Naive thymus-derived CD4-positive, alpha-beta T cell (primary cell): ENCODE measurements around the gene KLF16. TPM values are rescaled to one million over a fixed set of nuclear protein-coding genes. Genes with fewer than 3 reads are reported as not detected.
"Not testable (repeated sequence)": the region's sequence is repeated elsewhere in the genome, so short reads cannot be mapped to it uniquely, and the experiment has no call there.

Experiments
- ATAC-seq: fragments of 150-1000 bp; cut with Tn5 transposase; 2 replicates; pipeline ENCODE4 v1.10.0; 2021; ENCODE audit warnings: mild to moderate bottlenecking, moderate library complexity
- CTCF ChIA-PET: fragments of 350-600 bp; sonication (Branson Sonifier 250); formaldehyde crosslinking; loops from one replicate; lab custom pipeline; 2021; ENCODE audit warnings: antibody characterized with exemption; lab: Charles Lee
- POLR2A ChIA-PET: fragments of 350-600 bp; sonication (Branson Sonifier 250); formaldehyde crosslinking; loops from one replicate; lab custom pipeline; 2021; ENCODE audit warnings: antibody characterized with exemption, inconsistent platforms; lab: Charles Lee
- DNase-seq, 9 donors: peaks; one replicate each; pipeline versions ENCODE4 v3.0.0 to v3.0.0-alpha.2; 2020 to 2022; ENCODE audit warnings: mixed read lengths in 1 of 9
- H3K27ac ChIP-seq: one replicate; pipeline ENCODE4 v1.7.0; 2013; ENCODE audit warnings: mild to moderate bottlenecking, low read depth, low read length, moderate library complexity
- H3K27me3 ChIP-seq, 2 donors: one replicate each; pipeline ENCODE4 v1.7.0; 2013; ENCODE audit warnings: low read length in 2 of 2, mild to moderate bottlenecking in 2 of 2, moderate library complexity in 2 of 2; ENCODE audit not compliant: control insufficient read depth in 2 of 2, insufficient read depth in 2 of 2
- H3K36me3 ChIP-seq, 3 experiments: 1 replicate in 2 of 3; 2 replicates in 1 of 3; pipeline ENCODE4 v1.7.0; 2013; ENCODE audit warnings: low read length in 3 of 3, mild to moderate bottlenecking in 3 of 3, moderate library complexity in 1 of 3; ENCODE audit not compliant: insufficient read depth in 3 of 3, control insufficient read depth in 2 of 3
- H3K4me1 ChIP-seq, 2 donors: one replicate each; pipeline ENCODE4 v1.7.0; 2013; ENCODE audit warnings: low read length in 2 of 2, mild to moderate bottlenecking in 2 of 2, moderate library complexity in 1 of 2; ENCODE audit not compliant: control insufficient read depth in 2 of 2, insufficient read depth in 2 of 2
- H3K4me3 ChIP-seq: 2 replicates; pipeline ENCODE4 v1.7.0; 2013; ENCODE audit warnings: mild to moderate bottlenecking, low read length
- H3K9me3 ChIP-seq, 3 experiments: 1 replicate in 2 of 3; 2 replicates in 1 of 3; pipeline ENCODE4 v1.7.0; 2013; ENCODE audit warnings: low read length in 3 of 3; ENCODE audit not compliant: control insufficient read depth in 2 of 3
- H3K27ac Mint-ChIP-seq, 9 donors: one replicate each; pipeline ENCODE4 v1.8.0; 2020 to 2022; ENCODE audit warnings: mixed read lengths in 9 of 9, mild to moderate bottlenecking in 8 of 9, moderate library complexity in 5 of 9, inconsistent platforms in 2 of 9
- H3K27me3 Mint-ChIP-seq, 5 donors: one replicate each; pipeline ENCODE4 v1.8.0; 2021 to 2022; ENCODE audit warnings: mixed read lengths in 5 of 5, mild to moderate bottlenecking in 1 of 5
- H3K36me3 Mint-ChIP-seq, 5 donors: one replicate each; pipeline ENCODE4 v1.8.0; 2020 to 2022; ENCODE audit warnings: mixed read lengths in 5 of 5, mild to moderate bottlenecking in 3 of 5, inconsistent platforms in 1 of 5
- H3K4me1 Mint-ChIP-seq, 7 donors: one replicate each; pipeline ENCODE4 v1.8.0; 2020 to 2022; ENCODE audit warnings: mixed read lengths in 7 of 7, mild to moderate bottlenecking in 3 of 7, inconsistent platforms in 1 of 7
- H3K4me3 Mint-ChIP-seq, 10 donors: one replicate each; pipeline ENCODE4 v1.8.0; 2020 to 2022; ENCODE audit warnings: mild to moderate bottlenecking in 10 of 10, mixed read lengths in 10 of 10, moderate library complexity in 6 of 10, inconsistent platforms in 2 of 10
- H3K9me3 Mint-ChIP-seq, 11 donors: one replicate each; pipeline ENCODE4 v1.8.0; 2020 to 2022; ENCODE audit warnings: mixed read lengths in 11 of 11, mild to moderate bottlenecking in 4 of 11, inconsistent platforms in 1 of 11, moderate library complexity in 1 of 11
- intact Hi-C, 2 donors: fragments of 100-400 bp; cut with micrococcal nuclease; formaldehyde crosslinking; loops; one replicate each; pipeline ENCODE4 v1.15.1; 2023
- polyA plus RNA-seq, 2 donors: library from polyadenylated mRNA; unstranded; fragments of 300-500 nt; fragmentation: Illumina TruSeq; gene quantifications; one replicate each; pipeline ENCODE4 v1.2.3, GENCODE V29; 2021
- total RNA-seq, 6 experiments: library from RNA in 5 of 6; stranded (reverse) in 5 of 6; gene quantifications; 1 replicate in 5 of 6; 2 replicates in 1 of 6; pipeline ENCODE4 v1.2.3 and lab custom pipeline; 2021 to 2026

KLF16 gene
- total and polyA plus RNA-seq, 7 experiments from 2014 or later: 0.41 to 65.2 (median 20.8) TPM

DNA sequence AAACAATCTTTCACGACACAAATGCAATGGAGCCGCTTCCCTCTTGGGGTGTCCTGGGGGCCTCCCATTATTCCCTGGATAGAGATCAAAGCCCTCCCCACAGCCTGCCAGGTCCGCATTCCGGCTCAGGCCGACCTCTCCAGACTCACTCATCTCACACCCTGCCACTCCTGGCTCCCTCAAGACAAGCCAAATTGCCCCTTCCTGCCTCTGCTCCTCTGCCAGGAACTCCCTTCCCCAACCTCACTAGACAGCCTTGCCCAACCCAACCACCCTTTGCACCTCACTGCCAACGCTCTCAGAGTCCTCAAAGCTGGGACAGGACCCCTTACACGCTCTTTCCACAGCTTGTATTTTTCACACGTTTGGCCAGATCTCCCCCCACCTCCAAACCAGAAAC lies 20.4 kb upstream of the KLF16 start:
- Histone ChIP-seq H3K27ac (peak overlapping the region; percentile 86), H3K4me1 (peaks cover 22 to 31% of the 10 kb centered on the region in 2 donors), H3K27me3 (no peaks in the 10 kb centered on the region), H3K9me3 (no peaks in the 10 kb centered on the region), H3K4me3 (peak overlapping the region; percentile 73), H3K36me3 (peaks cover 0 to 20% (median 0%) of the 10 kb centered on the region in 3 experiments)
- CTCF ChIA-PET: no interaction called here
- H3K4me1 Mint-ChIP-seq: peaks cover 21 to 38% (median 33%) of the 10 kb centered on the region in 7 donors
- peaks cover 3 to 13% (median 4%) of the 10 kb centered on the region in 5 donors for H3K36me3 Mint-ChIP-seq
- H3K27me3 Mint-ChIP-seq: no peaks in the 10 kb centered on the region
- DNase-seq: peak in 2 of 9 donors; percentile 33 to 36
- peak overlapping the region; percentile 96 to 100 (median 98) for H3K27ac Mint-ChIP-seq
- H3K4me3 Mint-ChIP-seq: peak overlapping the region; percentile 92 to 100 (median 99)
- intact Hi-C loops: loop anchor here in 1 of 2 donors (1.0 kb wide), 1 partner anchor 7 kb away; no protein-coding TSS in a partner anchor
- peaks cover 0 to 2% (median 0%) of the 10 kb centered on the region in 11 donors for H3K9me3 Mint-ChIP-seq
- no peak for ATAC-seq
- POLR2A ChIA-PET: interaction anchor here (0.8 to 5.0 kb wide), 6 partner anchors 7 to 732 kb away, joined by 3 to 57 read pairs (median 11); partner anchors contain the start of gene CIRBP

DNA sequence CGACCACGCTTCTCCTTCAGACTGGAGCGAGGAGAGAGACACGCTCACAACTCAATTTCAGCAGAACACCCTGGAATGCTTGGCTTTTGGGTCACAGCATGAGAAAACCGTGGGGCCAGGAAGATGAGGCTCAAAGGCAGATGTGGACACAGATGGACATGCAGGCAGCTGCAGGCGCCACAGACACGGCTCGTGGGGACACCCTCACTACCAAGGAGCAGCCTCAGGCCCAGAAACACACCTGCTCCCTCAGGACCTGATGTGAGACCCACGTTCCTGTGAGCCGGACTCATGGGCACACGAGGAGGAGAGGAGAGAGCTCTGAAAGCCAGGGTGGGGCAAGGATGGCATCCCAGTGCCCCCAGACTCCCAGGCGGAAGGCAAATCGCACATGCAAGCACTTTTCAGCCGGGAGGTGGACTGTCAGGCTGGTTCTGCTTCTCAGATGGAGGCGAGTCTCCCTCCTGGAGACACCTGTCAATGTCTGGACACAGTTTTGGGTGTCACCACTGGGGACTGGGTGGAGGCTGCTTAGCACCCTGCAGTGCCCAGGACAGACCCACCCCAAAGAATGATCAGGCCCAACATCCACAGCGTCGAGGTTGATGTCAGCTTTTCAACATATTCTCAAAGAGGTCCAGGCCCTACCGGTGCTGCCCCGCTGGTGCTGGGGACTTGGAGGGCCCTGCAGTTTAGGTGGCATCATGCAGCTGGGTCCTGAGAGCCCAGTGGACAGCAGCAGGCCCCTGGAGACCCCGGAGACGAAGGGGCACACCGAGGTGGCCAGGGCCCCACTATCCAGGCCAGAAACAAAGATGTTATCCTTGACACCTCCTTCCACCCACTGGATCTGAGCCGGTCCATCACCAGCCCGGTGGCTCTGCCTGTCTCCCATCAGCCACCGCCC lies 19.7 kb upstream of the KLF16 start:
- H3K27ac ChIP-seq: peak overlapping the region; percentile 86
- H3K36me3 ChIP-seq: peaks cover 0 to 22% (median 0%) of the 10 kb centered on the region in 3 experiments
- H3K4me3 Mint-ChIP-seq: peak overlapping the region; percentile 92 to 100 (median 99)
- ATAC-seq (no peak), DNase-seq (no peak)
- peaks cover 3 to 13% (median 4%) of the 10 kb centered on the region in 5 donors for H3K36me3 Mint-ChIP-seq
- H3K4me1 Mint-ChIP-seq: peaks cover 21 to 38% (median 33%) of the 10 kb centered on the region in 7 donors
- peak overlapping the region; percentile 73 for H3K4me3 ChIP-seq
- H3K4me1 ChIP-seq: peaks cover 22 to 31% of the 10 kb centered on the region in 2 donors
- POLR2A ChIA-PET: interaction anchor here (0.6 to 5.0 kb wide), 9 partner anchors 13 to 733 kb away, joined by 3 to 57 read pairs (median 5); partner anchors contain the start of gene CIRBP
- intact Hi-C loops: loop anchor here in 1 of 2 donors (1.0 kb wide), 1 partner anchor 22 kb away; the partner anchor contains the start of genes ADAT3 and SCAMP4
- H3K27ac Mint-ChIP-seq: peak overlapping the region; percentile 96 to 100 (median 98)
- H3K9me3 Mint-ChIP-seq: peaks cover 0 to 2% (median 0%) of the 10 kb centered on the region in 11 donors
- no peaks in the 10 kb centered on the region for H3K9me3 ChIP-seq
- no peaks in the 10 kb centered on the region for H3K27me3 ChIP-seq
- CTCF ChIA-PET: interaction anchor here (0.5 to 0.6 kb wide), 2 partner anchors 135 to 142 kb away, joined by 3 to 5 read pairs; no protein-coding TSS in a partner anchor
- H3K27me3 Mint-ChIP-seq: no peaks in the 10 kb centered on the region

- DNase-seq (peak in 8 of 9 donors; percentile 61 to 94 (median 89)), ATAC-seq (peak; percentile 74)
- Mint-ChIP-seq H3K4me1 (peaks cover 21 to 38% (median 31%) of the 10 kb centered on the region in 7 donors), H3K9me3 (peaks cover 0 to 2% (median 0%) of the 10 kb centered on the region in 11 donors), H3K27ac (peak overlapping the region; percentile 96 to 100 (median 98)), H3K36me3 (peaks cover 3 to 13% (median 4%) of the 10 kb centered on the region in 5 donors), H3K4me3 (peak overlapping the region; percentile 92 to 100 (median 99)), H3K27me3 (no peaks in the 10 kb centered on the region)
- H3K27me3 ChIP-seq: no peaks in the 10 kb centered on the region
- no peaks in the 10 kb centered on the region for H3K9me3 ChIP-seq
- H3K36me3 ChIP-seq: peaks cover 0 to 22% (median 0%) of the 10 kb centered on the region in 3 experiments
- ChIA-PET CTCF (interaction anchor here (0.5 to 1.3 kb wide), 2 partner anchors 15 to 143 kb away, joined by 3 to 4 read pairs; no protein-coding TSS in a partner anchor), POLR2A (interaction anchor here (0.6 to 5.0 kb wide), 7 partner anchors 14 to 613 kb away, joined by 3 to 57 read pairs (median 5); partner anchors contain the start of gene CIRBP)
- H3K27ac ChIP-seq: peak overlapping the region; percentile 86
- peak overlapping the region; percentile 73 for H3K4me3 ChIP-seq
- peaks cover 22 to 31% of the 10 kb centered on the region in 2 donors for H3K4me1 ChIP-seq
- intact Hi-C loops: loop anchor here in 1 of 2 donors (1.0 kb wide), 1 partner anchor 23 kb away; the partner anchor contains the start of genes ADAT3 and SCAMP4
Observed at GRCh38 chr19:1882089-1882785, 18.9 kb upstream of the KLF16 start.

DNA sequence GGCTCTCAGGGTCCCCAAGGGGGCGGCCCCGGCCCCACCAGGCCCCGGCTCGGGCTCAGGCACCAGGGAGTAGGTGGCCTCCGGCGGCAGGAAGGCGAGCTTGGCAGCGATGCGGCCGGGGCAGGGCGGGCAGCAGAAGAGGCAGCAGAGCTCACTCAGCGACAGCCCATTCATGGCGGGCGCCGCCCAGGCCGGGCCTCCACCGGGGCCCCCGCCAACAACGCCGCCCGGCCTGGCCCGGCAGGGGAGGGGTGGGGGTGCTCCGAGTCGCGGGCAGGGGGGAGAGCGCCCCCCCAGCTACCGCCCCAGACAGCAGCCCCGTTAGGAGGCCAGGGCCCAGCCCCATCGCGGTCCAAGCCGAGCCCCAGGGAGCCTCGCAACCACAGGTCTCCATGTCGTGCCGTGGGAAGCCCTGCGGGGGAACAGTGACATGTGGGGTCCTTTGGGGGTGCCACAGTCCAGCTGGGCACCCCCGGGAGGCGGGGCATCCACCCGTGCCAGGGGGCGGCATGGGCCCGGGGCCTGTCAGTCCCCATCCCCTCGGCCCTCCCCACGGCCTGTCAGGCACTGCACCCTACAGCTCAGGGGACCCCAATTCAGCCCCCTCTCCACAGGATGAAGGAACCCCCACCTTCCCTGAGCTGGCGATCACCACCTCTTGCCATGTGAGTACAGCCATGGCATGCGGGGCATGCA lies 18.2 kb upstream of the KLF16 start:
- H3K27ac ChIP-seq: peak overlapping the region; percentile 86
- peak overlapping the region; percentile 96 to 100 (median 98) for H3K27ac Mint-ChIP-seq
- not testable (repeated sequence) for H3K9me3 Mint-ChIP-seq, ATAC-seq, H3K27me3 Mint-ChIP-seq, H3K9me3 ChIP-seq, DNase-seq, H3K27me3 ChIP-seq
- intact Hi-C loops: loop anchor here in 1 of 2 donors (1.0 kb wide), 1 partner anchor 24 kb away; the partner anchor contains the start of genes ADAT3 and SCAMP4
- CTCF ChIA-PET: interaction anchor here (1.3 kb wide), 1 partner anchor 16 kb away, joined by 4 read pairs; no protein-coding TSS in a partner anchor
- peak overlapping the region; percentile 73 for H3K4me3 ChIP-seq
- peaks cover 24 to 32% of the 10 kb centered on the region in 2 donors for H3K4me1 ChIP-seq
- H3K4me3 Mint-ChIP-seq: peak overlapping the region; percentile 92 to 100 (median 99)
- H3K4me1 Mint-ChIP-seq: peaks cover 21 to 38% (median 28%) of the 10 kb centered on the region in 7 donors
- peaks cover 0 to 22% (median 0%) of the 10 kb centered on the region in 3 experiments for H3K36me3 ChIP-seq
- POLR2A ChIA-PET: interaction anchor here (0.9 to 5.0 kb wide), 6 partner anchors 13 to 25 kb away, joined by 3 to 57 read pairs (median 6); no protein-coding TSS in a partner anchor
- peaks cover 3 to 13% (median 4%) of the 10 kb centered on the region in 5 donors for H3K36me3 Mint-ChIP-seq

DNA sequence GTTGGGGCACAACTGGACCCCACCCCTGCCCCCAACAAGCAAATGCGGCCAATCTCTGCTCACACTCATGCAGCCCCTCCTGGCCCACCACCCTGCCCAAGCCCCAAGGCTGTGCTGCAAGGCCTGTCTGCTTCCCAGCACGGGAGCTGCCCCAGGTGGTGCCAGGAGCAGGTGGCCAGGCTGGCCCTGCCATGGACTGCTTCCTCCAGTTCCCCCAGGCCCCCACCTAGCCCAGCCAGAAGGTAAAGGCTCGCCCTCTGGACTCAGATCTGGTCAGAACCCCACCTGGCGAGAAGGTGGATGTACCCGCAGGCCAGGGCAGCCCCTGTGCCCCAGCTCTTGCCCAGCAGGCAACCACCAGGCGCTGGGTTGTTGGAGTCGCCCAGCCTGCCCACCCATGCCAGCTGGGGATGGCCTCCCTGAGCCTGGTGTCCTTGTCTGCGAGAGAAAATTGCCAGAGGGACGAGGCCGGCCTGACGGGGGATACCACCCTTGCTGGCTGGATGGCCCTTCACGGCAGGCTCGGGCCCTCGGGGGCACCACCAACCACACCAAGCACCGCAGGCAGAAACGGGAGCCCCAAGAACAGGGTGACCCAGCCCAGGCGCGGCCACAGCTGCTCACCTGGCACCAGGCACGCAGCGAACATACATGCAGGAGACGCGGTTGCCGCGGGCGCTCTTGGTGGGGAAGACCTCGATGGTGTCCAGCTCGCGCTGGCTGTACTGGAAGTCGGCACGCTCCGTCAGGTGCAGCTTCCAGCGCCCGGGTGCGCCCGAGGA lies 17.4 kb upstream of the KLF16 start:
- Mint-ChIP-seq H3K9me3 (peaks cover 0 to 2% (median 0%) of the 10 kb centered on the region in 11 donors), H3K4me1 (peaks cover 21 to 43% (median 32%) of the 10 kb centered on the region in 7 donors), H3K4me3 (peak overlapping the region in 9 of 10 donors; percentile 16 to 73 (median 39)), H3K27ac (peak overlapping the region in 8 of 9 donors; percentile 24 to 81 (median 63)), H3K27me3 (peaks cover 0 to 2% (median 0%) of the 10 kb centered on the region in 5 donors), H3K36me3 (peaks cover 3 to 13% (median 4%) of the 10 kb centered on the region in 5 donors)
- H3K36me3 ChIP-seq: peaks cover 0 to 24% (median 0%) of the 10 kb centered on the region in 3 experiments
- no peaks in the 10 kb centered on the region for H3K27me3 ChIP-seq
- no peaks in the 10 kb centered on the region for H3K9me3 ChIP-seq
- H3K4me1 ChIP-seq: peaks cover 28 to 36% of the 10 kb centered on the region in 2 donors
- peak overlapping the region; percentile 55 for H3K27ac ChIP-seq
- ChIA-PET POLR2A (interaction anchor here (1.2 to 1.8 kb wide), 3 partner anchors 14 to 25 kb away, joined by 3 to 8 read pairs (median 5); no protein-coding TSS in a partner anchor), CTCF (no interaction called here)
- no peak for DNase-seq
- intact Hi-C loops: no loop called here
- no peak overlapping the region for H3K4me3 ChIP-seq
- no peak for ATAC-seq
